Measurements from ENCODE around the gene DHX9. TPM values are rescaled to one million over a fixed set of nuclear protein-coding genes. Genes with fewer than 3 reads are reported as not detected.

The DHX9 gene
- total RNA-seq (2022; extraction: Qiagen RNA extraction) = 156 to 196 TPM (median 160 TPM) in 5 replicates

DNA sequence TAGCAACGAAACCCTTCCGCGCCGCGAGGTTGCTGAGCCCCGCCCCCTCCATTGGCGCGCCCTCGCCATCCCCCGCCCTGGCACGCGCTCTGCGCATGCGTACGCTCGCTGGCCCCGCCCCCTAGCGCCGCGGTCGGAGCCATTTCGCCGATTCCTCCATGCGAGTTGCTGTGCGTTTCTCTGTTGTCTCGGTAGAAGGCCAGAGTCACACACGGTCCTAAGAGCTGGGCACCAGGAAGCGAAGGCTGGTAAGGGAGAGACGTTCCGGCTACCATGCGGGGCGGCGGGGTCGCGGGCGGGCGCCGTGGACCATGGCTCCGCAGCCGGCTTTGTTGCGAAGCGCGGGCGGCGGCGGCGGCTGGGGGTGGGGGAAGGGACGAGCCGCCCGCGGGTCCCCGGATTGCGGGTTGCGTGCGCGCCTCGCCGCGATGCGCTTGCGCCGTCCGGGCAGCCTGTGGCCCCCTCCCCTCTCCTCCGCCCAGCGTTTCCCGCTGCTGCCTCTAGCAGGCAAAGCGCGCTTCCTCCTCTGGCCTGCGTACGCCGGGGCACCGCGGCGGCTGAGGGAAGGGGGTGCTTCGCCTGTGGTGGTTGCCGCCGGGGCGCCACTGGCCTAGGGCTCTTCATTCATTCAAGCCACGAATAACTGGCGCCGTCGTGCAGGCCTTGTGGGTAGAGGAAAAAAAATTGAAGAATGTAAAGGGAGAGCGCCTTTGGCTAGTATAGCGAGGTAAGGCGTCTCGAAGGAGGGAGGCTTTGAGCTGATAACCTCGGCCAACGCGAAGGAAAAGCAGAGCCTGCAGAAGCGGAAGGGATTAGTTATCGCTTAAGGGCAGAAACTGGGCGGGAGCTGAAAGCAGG lies at the start of gene DHX9:
TSS of gene DHX9 (plus strand) at position 139 of the 858 bp plus-strand sequence. CDS start 3,220 bp downstream, outside the sequence.

Other genes starting within 250 kb of the DHX9 start
- 0.18 to 0.29 TPM (median 0.25 TPM) in 5 replicates for gene RGS16, start 235.0 kb upstream of the DHX9 start, total RNA-seq (2022; extraction: Qiagen RNA extraction)
- not detected in 5 replicates for gene RGS8, start 154.8 kb upstream of the DHX9 start, total RNA-seq (2022; extraction: Qiagen RNA extraction)
- 0.54 to 1.3 TPM (median 0.86 TPM) in 5 replicates for gene NPL, start 49.6 kb upstream of the DHX9 start, total RNA-seq (2022; extraction: Qiagen RNA extraction)
- not detected in 5 replicates for gene SHCBP1L, start 113.8 kb downstream of the DHX9 start, total RNA-seq (2022; extraction: Qiagen RNA extraction)
- 81.5 to 128 TPM (median 107 TPM) in 5 replicates for gene LAMC1, start 184.1 kb downstream of the DHX9 start, total RNA-seq (2022; extraction: Qiagen RNA extraction)